OCI-LY1 (cell line): ENCODE data around the gene GRAMD1B.

ENCODE experiments used
- H2AFZ ChIP-seq: fragments of 200-600 bp; sonication (generic), shearing (Covaris generic); 2 replicates; pipeline ENCODE4 v1.6.0; 2014; ENCODE audit warnings: antibody characterized with exemption, mild to moderate bottlenecking, low read length
- H3F3A ChIP-seq: fragments of 200-600 bp; sonication (generic), shearing (Covaris generic); 2 replicates; pipeline ENCODE4 v1.6.0; 2014; ENCODE audit warnings: mild to moderate bottlenecking, antibody characterized with exemption, low read length, moderate library complexity; ENCODE audit not compliant: insufficient read depth
- H3K27ac ChIP-seq: fragments of 200-600 bp; sonication (generic); 2 replicates; pipeline ENCODE4 v1.5.1; 2014; ENCODE audit warnings: low read length, mixed run types, mild to moderate bottlenecking, low read depth; ENCODE audit not compliant: poor library complexity, severe bottlenecking
- H3K27me3 ChIP-seq: fragments of 200-600 bp; sonication (generic); 2 replicates; pipeline ENCODE4 v1.6.0; 2014; ENCODE audit warnings: antibody characterized with exemption, mild to moderate bottlenecking, low read length, moderate library complexity; ENCODE audit not compliant: insufficient read depth
- H3K36me3 ChIP-seq: fragments of 200-600 bp; sonication (generic); 2 replicates; pipeline ENCODE4 v1.6.1; 2014; ENCODE audit warnings: mild to moderate bottlenecking, antibody characterized with exemption, low read length, moderate library complexity, mixed read lengths; ENCODE audit not compliant: insufficient read depth
- H3K4me1 ChIP-seq: fragments of 200-600 bp; sonication (generic); 2 replicates; pipeline ENCODE4 v1.5.1; 2014; ENCODE audit warnings: mild to moderate bottlenecking, low read length, moderate library complexity; ENCODE audit not compliant: insufficient read depth, severe bottlenecking
- H3K4me2 ChIP-seq: fragments of 200-600 bp; sonication (generic), shearing (Covaris generic); 2 replicates; pipeline ENCODE4 v1.6.1; 2014; ENCODE audit warnings: low read length
- H3K4me3 ChIP-seq: fragments of 200-600 bp; sonication (generic); 2 replicates; pipeline ENCODE4 v1.5.1; 2014; ENCODE audit warnings: low read length, low read depth, mild to moderate bottlenecking, mixed read lengths; ENCODE audit not compliant: poor library complexity, severe bottlenecking
- H3K79me2 ChIP-seq: fragments of 200-600 bp; shearing (Covaris generic); 2 replicates; pipeline ENCODE4 v1.6.1; 2016; ENCODE audit warnings: mixed run types, low read length, mixed read lengths; ENCODE audit not compliant: insufficient read depth
- H3K9ac ChIP-seq: fragments of 200-600 bp; sonication (generic), shearing (Covaris generic); 2 replicates; pipeline ENCODE4 v1.6.1; 2014; ENCODE audit warnings: mild to moderate bottlenecking, low read length, mixed read lengths
- H3K9me2 ChIP-seq: fragments of 200-600 bp; sonication (generic), shearing (Covaris generic); 2 replicates; pipeline ENCODE4 v1.6.1; 2014; ENCODE audit warnings: low read depth, mild to moderate bottlenecking, low read length, mixed read lengths
- H3K9me3 ChIP-seq: fragments of 200-600 bp; shearing (Covaris generic); 2 replicates; pipeline ENCODE4 v1.6.1; 2014; ENCODE audit warnings: low read length, mixed read lengths
- H4K20me1 ChIP-seq: fragments of 200-600 bp; sonication (generic), shearing (Covaris generic); 2 replicates; pipeline ENCODE4 v1.6.0; 2016; ENCODE audit warnings: mild to moderate bottlenecking, low read length; ENCODE audit not compliant: insufficient read depth
- CTCF ChIP-seq: fragments of 200-600 bp; sonication (generic), shearing (Covaris generic); IDR thresholded peaks from 2 replicates; pipeline ENCODE4 v1.5.1; 2017; ENCODE audit warnings: mild to moderate bottlenecking, antibody characterized with exemption, low read length, moderate library complexity, mixed read lengths
- EZH2 ChIP-seq: fragments of 200-600 bp; sonication (generic), shearing (Covaris generic); IDR thresholded peaks from 2 replicates; pipeline ENCODE4 v1.8.0; 2017; ENCODE audit warnings: borderline replicate concordance, mixed run types, mild to moderate bottlenecking, antibody characterized with exemption, low read length, moderate library complexity, mixed read lengths

Gene GRAMD1B

DNA sequence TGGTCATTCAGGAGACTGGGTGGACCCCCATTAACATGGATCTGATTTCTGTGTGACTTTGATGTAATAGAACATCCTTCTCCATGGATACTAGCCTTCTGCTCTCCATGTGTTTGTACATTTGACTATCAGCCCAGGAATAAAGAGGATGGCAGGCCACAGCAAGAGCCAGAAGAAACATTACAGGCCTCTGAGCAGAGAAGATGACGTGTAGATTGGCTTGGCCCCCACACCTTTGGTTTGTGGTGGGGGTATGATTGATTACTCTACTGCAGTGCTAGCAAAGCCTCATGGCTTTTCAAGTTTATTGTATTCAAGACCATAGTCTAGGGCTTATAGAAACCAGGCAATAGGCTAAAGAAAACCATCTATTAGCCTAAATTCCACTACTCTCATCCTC is 77.0 kb downstream of the GRAMD1B start:
- TF ChIP-seq CTCF (no peak), EZH2 (no peak)
- no peaks in the 10 kb centered on the region for H3K36me3 ChIP-seq
- H3K9me2 ChIP-seq: no peaks in the 10 kb centered on the region
- no peaks in the 10 kb centered on the region for H3K79me2 ChIP-seq
- H3K4me3 ChIP-seq: no peak overlapping the region
- H3K27me3 ChIP-seq: no peaks in the 10 kb centered on the region
- no peaks in the 10 kb centered on the region for H4K20me1 ChIP-seq
- no peaks in the 10 kb centered on the region for H3K4me1 ChIP-seq
- H3F3A ChIP-seq: no peaks in the 10 kb centered on the region
- no peak overlapping the region for H2AFZ ChIP-seq
- no peak overlapping the region for H3K4me2 ChIP-seq
- H3K27ac ChIP-seq: no peak overlapping the region
- H3K9me3 ChIP-seq: no peaks in the 10 kb centered on the region
- H3K9ac ChIP-seq: no peak overlapping the region

DNA sequence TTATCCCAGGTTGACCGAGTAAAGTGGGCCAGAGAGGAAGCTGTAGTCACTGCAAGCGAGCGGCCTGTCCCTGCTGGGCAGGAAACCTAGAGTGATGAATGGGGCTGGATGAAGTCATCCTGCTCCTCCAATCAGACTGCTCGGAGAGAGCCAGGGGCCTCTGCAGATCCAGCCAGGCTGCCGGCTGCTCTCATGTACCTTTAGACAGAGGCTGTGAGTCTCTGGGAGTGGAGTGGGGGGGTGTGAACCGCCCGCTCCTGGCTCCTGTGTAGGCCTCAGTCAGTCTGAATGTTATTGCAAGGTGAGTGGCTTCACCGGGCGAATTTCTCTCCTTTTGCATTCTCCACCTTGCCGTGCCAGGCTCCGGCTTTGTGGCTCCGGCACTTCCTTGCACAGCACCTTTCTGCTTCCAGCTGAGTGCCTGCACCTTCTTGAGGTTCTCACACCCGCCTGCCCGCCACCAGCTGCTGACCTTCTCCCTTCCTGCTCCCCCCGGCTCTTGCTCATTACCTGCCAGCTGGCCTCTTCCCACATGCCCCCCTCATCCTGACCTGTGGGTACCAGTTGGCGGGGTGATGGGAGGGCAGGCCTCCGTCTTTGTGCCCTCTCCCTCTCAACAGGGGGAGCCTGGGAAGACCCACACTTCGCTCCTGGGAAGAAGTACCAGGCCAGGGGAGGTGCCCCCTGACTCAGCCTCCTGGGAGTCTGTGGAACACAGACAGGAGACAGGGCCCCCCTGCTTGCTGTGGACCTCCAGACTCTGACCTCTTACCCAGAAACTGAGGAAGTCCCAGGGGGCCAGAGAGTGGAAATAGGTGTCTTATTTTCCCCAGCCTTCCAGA is 79.9 kb downstream of the GRAMD1B start:
- no peaks in the 10 kb centered on the region for H3K27me3 ChIP-seq
- no peaks in the 10 kb centered on the region for H3F3A ChIP-seq
- no peaks in the 10 kb centered on the region for H3K9me3 ChIP-seq
- no peaks in the 10 kb centered on the region for H4K20me1 ChIP-seq
- no peak overlapping the region for H2AFZ ChIP-seq
- H3K79me2 ChIP-seq: no peaks in the 10 kb centered on the region
- no peaks in the 10 kb centered on the region for H3K9me2 ChIP-seq
- H3K36me3 ChIP-seq: no peaks in the 10 kb centered on the region
- no peak overlapping the region for H3K4me2 ChIP-seq
- H3K4me1 ChIP-seq: no peaks in the 10 kb centered on the region
- no peak overlapping the region for H3K27ac ChIP-seq
- no peak overlapping the region for H3K4me3 ChIP-seq
- no peak for TF ChIP-seq CTCF
- TF ChIP-seq EZH2: no peak
- no peak overlapping the region for H3K9ac ChIP-seq

DNA sequence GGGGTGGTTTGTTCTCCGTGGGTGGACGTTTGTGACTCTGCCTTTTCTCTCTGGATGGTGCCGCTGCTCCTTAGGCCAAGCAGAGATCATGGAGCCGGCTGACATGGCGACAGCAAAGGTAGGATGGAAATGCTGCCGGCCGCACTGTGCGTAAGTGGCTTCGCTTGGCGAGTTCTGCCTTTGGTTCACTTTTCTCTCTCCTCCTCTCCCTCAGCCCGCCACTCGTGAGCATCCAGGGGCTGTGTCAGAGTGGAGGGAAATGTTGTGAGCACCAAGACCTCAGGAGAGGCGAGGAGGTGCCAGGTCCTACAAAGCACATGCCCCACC is 80.5 kb downstream of the GRAMD1B start:
- TF ChIP-seq CTCF (no peak), EZH2 (no peak)
- no peaks in the 10 kb centered on the region for H3K36me3 ChIP-seq
- H3K27ac ChIP-seq: no peak overlapping the region
- no peaks in the 10 kb centered on the region for H3K79me2 ChIP-seq
- H3K9me3 ChIP-seq: no peaks in the 10 kb centered on the region
- H3K9ac ChIP-seq: no peak overlapping the region
- H3F3A ChIP-seq: no peaks in the 10 kb centered on the region
- no peaks in the 10 kb centered on the region for H3K4me1 ChIP-seq
- no peaks in the 10 kb centered on the region for H4K20me1 ChIP-seq
- no peaks in the 10 kb centered on the region for H3K27me3 ChIP-seq
- H3K4me2 ChIP-seq: no peak overlapping the region
- no peak overlapping the region for H3K4me3 ChIP-seq
- no peaks in the 10 kb centered on the region for H3K9me2 ChIP-seq
- no peak overlapping the region for H2AFZ ChIP-seq
